ENCODE data around the gene DYNLT1. TPM values are rescaled to one million over a fixed set of nuclear protein-coding genes. Genes with fewer than 3 reads are reported as not detected.
"Not testable (repeated sequence)": the region's sequence is repeated elsewhere in the genome, so short reads cannot be mapped to it uniquely, and the experiment has no call there.

The DYNLT1 gene
- total and polyA plus RNA-seq, 9 of the 15 experiments (the other 6 are each of a cell fraction or from before 2014, with no cell fraction given) = 42.2 to 583 (median 127) TPM

GRCh38 chr6:158672119-158672518 is 27.6 kb upstream of the DYNLT1 start:
- H3K4me2 ChIP-seq (ENCODE audit: insufficient read depth, low read length); ATAC-seq; H3K9me3 ChIP-seq (replicated peaks; ENCODE audit: control insufficient read depth, insufficient read depth, low read depth, low read length); DNase-seq (ENCODE audit: extremely low read depth in 1 of 4, low spot score in 3 of 4); H3K27ac ChIP-seq (ENCODE audit: extremely low read depth, low read depth, low read length); H3K36me3 ChIP-seq (ENCODE audit: control insufficient read depth, insufficient read depth, low read length); H3K9me1 ChIP-seq (ENCODE audit: control insufficient read depth, insufficient read depth, low read length); H3K79me2 ChIP-seq (ENCODE audit: control insufficient read depth, insufficient read depth, low read length); H4K20me1 ChIP-seq (replicated peaks; ENCODE audit: control insufficient read depth, insufficient read depth, low read length); H3K4me3 ChIP-seq; FAIRE-seq; H3K9ac ChIP-seq (ENCODE audit: insufficient read depth in 1 of 2, low read depth in 2 of 2, low read length in 2 of 2); H3K4me1 ChIP-seq (replicated peaks in 1 of 2; ENCODE audit: control insufficient read depth in 2 of 2, insufficient read depth in 2 of 2, low read length in 2 of 2); in situ Hi-C loops (cut with MboI); BruUV-seq (replicated peaks); H2AFZ ChIP-seq (ENCODE audit: low read depth, low read length); intact Hi-C loops (cut with micrococcal nuclease): not testable (repeated sequence)
- peaks cover 55 to 57% of the 10 kb centered on the region in 2 experiments for H3K27me3 ChIP-seq (ENCODE audit: control insufficient read depth in 2 of 2, insufficient read depth in 2 of 2, low read length in 2 of 2)
- ChIA-PET CTCF (ENCODE audit: low intra/inter-chr PET ratio) (interaction anchor here (0.7 kb wide), 1 partner anchor 253 kb away, joined by 6 read pairs; no protein-coding TSS in a partner anchor), POLR2A (interaction anchor here (1.0 to 1.1 kb wide), 2 partner anchors 12 to 25 kb away, joined by 3 read pairs; no protein-coding TSS in a partner anchor)
- under 1% methylated on average over 8 of the region's 8 CpGs for WGBS (ENCODE audit: insufficient coverage, low coverage, missing lambda C conversion rate)
- TF ChIP-seq CBX8 (IDR thresholded peaks at IDR 0.05; ENCODE audit: borderline replicate concordance, extremely low read depth, low read depth, low read length, poor library complexity, severe bottlenecking) (peak; percentile 41), EZH2 (IDR thresholded peaks at IDR 0.05; ENCODE audit: borderline replicate concordance, low read depth, low read length) (0 out of 2 replicates have a peak, but pooled peaks have one; percentile 26), CBX2 (IDR thresholded peaks at IDR 0.05; ENCODE audit: insufficient read depth, low read length, poor library complexity, severe bottlenecking) (peak; percentile 66)
